GM19372 (cell line): ENCODE results near the gene KRT3.
"Not testable (repeated sequence)": the region's sequence is repeated elsewhere in the genome, so short reads cannot be mapped to it uniquely, and the experiment has no call there.

Experiments
- ATAC-seq: cut with Tn5 transposase; IDR thresholded peaks from one replicate; pipeline ENCODE4 v1.9.1; 2021; ENCODE audit warnings: mild to moderate bottlenecking, low read depth, moderate library complexity; ENCODE audit not compliant: unreplicated experiment

KRT3 gene

DNA sequence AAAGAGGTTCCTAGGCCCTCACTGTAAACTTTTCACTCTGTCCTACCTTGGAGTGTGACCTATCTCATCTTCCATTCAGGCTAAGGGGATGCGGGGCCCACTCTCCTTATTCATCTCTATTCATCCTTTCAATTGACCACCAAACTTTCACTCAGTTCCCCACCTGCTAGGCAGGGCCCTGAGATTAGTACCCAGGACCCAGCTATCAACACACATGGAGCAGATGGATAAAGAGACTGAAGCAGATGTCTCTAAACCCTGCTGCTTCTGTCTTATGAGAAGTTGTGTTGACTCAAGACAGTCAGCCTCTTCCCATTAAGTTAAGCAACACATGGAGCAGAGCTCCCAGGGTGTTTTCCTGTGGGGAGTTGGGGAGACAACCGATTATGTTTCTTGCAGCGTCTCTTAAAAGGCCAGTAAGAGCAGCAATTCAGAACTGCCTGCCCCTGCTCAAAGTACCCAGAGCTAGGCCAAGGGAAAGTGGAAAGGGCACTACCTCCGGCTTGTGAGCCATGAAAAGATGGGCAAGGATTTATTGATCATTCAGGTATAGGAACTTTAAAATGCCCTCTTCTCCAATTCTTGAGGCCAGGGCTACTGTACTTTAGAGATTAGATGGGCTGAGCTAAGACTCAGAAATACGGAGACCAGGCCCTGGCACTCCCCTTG lies 29.4 kb downstream of the KRT3 start:
- ATAC-seq, result no peak

DNA sequence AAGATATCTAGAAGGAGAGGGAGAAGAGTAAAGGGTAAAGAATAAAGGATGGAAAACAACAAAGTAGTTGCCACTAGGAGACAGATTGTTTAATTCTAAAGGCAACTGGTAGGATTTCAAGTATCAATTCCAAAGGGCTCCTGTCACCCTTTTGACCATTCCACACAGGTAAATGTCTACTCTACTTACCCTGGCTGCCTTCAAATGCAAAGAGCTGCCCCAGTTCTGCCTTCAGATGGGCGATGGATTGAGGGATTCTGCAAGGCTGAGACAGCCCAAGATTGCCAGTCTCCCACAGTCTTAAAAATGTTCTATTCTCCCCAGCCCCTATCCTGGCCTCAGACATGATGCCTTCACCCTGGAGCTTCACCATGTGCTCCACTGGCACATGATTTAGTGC lies 30.2 kb downstream of the KRT3 start:
- ATAC-seq, result no peak

DNA sequence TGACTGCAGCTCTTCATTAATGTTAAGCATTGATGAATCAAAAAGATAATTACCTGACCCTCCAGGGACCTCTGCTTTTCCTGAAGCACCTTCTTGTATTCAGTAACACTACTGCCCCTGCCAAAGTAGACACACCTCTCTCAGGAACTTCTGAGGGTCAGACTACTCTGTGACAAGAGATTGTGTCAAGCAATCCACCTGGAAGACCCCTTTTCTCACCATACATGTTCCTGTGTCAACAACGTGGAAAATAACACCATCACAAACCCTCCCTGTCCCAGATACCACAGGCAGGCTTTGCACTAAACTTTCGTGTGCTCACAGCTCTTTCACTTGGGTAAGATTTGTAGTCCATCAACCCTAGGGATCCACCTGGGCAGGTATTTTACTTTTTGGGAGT lies 31.9 kb downstream of the KRT3 start:
- ATAC-seq, result no peak

DNA sequence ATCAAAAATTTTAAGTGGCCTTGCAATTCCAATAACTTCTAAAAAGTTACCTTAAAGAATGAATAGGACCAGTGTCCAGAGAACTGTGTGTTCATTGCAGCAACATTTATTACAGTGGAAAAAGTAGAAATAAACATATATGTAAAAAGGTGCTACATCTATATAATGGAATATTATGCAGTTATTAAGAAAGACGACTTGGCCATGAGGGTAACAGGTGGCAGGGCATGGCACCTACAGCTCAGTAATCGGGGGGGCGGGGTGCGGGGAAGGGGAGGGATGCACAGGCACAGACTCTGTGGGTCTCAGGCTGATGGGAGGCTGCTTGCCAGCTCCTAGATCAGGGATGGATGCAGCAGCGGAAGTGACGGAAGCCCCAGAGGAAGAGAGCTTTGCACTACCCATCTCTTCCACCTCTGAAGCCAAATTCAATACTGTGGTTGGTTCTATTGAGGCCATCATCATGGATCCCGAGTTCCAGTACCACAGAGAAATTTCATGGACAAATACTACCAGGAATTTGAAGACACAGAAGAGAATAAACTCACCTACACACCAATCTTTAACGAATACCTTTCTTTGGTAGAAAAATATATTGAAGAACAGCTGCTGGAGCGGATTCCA lies 32.8 kb downstream of the KRT3 start:
- no peak for ATAC-seq

DNA sequence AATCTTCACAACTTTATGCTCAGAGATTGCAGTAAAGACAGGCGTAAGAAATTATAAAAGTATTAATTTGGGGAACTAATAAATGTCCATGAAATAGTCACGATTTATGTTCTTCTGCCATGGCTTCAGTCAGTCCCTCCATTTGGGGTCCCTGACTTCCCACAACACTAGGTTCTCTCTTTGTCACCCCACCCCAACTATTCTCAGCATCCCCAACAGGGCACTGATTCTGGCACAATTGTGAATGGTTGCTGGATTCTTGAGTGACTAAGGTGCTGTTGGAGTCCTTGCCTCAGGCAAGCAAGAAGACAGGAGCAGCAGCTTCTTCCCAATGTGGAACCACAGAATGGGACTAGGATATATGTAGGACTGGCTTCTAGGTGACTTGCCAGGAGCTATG lies 34.1 kb downstream of the KRT3 start:
- ATAC-seq, result no peak

DNA sequence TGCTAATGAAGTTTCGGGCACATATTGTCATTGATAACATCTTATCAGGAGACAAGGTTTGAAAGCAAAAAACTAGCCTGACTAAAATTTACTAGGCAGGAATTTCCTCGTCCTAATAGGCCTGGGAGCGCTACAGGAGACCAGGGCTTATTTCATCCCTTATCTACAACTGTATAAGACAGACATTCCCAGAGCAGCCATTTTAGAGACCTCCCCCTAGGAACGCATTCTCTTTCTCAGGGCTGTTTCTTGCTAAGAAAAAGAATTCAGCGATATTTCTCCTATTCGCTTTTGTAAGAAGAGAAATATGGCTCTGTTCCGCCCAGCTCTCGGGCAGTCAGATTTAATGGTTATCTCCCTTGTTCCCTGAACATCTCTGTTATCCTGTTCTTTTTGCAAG lies 34.7 kb downstream of the KRT3 start:
- not testable (repeated sequence) for ATAC-seq

DNA sequence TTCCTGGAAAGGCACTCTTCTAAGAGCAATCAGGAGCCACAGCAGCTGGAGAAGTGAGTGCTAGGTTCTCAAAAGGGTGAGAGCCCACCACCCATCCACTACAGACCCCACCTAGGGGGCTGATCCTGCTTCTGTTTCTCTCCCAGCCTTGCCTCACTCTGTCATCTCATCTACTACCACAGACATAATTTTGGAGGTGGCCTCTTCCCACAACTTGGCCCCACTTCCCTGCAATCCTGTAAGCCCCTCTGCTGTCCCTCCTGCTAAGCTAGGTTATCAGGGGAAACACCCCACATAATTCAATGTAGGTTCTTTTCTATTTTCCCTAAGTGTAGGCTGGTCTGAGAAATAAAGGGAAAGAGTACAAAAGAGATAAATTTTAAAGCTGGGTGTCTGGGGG lies 35.3 kb downstream of the KRT3 start:
- ATAC-seq, result no peak

DNA sequence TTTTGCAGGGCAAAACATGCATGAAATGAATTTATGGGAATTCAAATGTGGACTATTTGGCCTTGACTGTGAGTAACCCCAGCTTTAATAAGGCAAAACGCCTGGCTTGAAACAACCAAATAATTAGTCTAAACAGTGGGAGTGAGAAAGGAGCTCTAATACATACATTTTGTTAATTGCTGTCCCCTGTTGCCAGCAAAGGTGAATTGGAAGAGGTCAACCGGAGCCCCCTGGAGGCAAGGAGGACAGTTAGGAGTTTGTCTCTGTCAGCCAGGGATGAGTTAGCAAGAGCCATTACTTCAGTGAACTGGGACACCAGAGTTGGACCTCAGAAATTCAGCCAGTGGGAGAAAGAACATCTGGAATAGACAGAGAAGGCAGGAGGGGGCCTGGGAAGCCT lies 36.2 kb downstream of the KRT3 start:
- ATAC-seq, result no peak

DNA sequence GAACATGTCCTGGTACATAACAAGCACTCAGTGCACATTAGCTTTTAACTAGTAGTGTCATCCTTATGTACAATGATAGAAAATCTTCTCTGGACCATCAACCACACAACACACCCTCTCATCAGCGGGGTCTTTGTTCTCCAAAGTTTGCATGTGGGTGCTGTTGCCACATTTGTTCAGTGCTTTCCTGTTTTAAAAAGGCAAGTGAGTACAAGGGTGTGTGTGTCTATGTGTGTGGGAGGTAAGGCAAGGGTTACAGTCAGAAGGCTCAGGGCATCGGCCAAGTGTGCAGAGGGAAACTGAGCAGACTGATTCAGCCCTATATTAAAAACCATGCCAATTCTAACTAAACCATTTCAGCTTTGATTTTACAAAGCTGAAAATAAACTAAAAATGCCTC lies 36.7 kb downstream of the KRT3 start:
- no peak for ATAC-seq

DNA sequence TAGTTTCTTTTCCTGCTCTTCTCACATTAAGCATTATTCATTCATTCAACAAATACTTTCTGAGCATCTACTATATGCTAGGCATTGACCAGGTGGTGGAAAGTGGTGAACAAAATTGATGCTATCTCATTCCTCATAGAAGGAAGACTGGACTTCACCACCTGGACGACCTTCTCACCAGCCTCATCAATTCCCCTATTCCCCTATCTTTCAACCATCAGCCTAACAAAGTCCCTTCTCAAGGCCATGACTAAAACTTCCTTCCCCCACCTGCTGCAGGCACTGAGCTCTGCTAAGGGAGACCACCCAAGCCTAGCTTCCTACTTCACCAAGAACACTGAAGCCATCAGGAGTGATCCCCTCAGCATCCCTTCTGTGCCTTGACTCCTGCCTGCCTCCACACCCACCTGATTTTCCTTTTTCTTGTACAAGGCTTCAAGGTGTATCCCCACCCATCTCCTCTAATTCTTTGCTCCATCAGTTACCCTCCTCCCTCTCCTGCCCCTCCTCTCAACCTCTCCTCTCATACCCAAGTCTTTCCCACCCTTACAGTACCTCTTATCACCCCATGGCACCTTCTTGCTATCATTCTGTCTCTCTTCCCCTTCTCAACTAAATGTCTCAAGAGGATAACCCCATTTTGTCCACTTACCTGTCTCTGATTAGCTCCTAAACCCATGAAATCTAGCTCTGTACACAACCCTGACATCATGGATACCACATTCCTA lies 38.3 kb downstream of the KRT3 start:
- no peak for ATAC-seq

DNA sequence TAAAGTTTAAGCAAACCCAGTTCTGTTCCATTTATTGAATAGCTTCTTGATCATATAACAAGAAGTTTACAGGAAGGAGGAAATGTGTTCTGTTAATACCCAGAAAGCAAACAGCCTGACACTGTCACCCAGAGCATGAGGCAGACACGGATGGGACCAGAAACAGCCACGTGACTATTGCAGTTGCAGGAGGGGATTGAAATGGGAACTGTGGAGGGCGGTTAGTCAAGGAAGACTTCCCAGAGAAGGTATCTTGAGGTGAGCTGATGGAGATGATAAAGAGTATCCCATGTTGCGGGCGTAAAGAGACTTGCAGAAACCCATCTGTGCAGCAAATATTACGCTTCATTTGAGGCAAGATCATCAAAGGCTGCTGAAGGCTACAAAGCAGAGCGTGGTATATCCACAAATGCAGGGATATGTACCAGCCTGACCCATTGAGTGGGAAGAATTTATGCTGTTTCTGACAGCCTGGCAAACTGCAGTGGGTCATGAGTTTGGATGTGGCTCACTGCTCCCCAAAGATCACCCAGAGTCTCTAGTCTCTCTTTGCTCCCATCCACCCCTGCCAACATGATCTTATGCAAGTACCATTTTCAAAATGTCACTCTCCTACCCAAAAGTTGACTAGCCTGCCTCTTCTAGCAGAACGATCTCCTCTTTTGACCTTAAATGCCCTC lies 39.5 kb downstream of the KRT3 start:
- ATAC-seq, result no peak

DNA sequence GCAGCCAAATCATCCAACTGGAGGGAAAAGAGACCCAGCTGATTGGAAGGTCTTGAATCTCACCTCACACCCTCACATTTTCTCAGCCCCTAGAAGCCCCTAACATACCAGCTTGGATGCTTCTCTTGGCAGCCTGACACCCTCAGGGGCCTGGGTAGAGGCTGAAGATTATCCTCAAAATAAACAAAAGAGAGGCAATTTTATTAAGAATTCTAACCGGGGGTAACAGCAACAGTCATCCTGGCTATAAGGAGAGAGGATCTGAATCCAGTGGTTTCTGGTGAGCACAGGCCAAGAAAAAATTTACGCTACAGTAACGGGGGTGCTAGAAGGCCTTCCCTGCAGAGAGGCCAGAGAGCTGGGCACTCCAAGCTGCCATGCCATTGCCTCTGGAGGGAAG lies 40.4 kb downstream of the KRT3 start:
- ATAC-seq, result no peak

DNA sequence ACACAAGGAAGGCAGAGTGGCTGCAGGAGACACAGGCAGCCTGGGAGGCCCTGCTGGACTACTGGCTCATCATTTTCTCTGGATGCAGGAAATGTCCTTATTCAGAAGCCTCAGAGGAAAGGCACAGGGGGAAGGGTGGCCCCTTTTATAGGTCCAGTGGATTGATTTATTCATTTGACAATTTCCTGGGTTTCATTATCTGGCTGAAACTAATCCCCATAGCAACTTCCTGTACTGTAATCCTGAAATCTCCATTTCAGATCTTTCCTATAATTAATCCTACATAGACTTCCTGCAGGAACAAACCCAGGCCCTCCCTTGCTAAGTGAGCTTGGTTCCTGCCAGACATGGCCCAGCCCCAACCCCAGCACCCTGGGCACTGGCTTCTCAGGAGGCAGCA lies 41.8 kb downstream of the KRT3 start:
- no peak for ATAC-seq

DNA sequence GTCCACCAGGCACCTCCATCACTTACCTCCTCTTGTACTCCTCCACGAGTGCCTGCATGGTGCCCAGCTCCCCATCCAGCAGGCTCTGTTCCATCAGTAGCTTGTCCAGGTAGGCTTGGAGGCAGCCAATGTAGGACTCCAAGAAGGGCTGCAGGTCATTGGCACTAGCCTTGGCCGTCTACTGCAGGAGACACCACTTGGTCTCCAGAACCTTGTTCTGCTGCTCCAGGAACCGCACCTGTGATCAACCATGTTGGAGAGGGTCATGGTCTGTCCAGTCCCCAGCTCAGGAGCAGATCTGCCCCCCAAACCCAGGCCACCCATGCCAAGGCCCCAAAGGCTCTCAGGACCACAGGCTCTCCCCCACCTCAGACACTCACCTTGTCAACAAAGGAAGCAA lies 42.6 kb downstream of the KRT3 start:
- ATAC-seq, result no peak

DNA sequence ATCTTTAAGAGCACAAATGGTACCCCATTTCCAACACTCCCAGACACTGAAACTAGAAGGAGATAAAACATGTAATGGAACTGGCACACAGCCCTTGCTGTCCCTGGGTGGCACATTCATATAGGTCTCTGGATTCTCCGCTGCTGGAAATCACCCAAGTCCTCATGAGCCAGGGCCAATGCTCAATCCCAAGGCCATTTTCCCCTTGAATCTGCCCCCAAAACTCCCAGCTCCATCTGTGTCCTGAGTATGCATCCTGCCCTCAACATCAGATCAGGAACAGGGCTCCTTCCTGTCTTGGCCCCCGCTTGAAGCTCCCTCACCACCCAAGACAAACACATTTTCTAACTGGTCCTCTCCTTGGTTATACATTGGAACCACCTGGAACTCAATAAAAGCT lies 43.4 kb downstream of the KRT3 start:
- ATAC-seq, result no peak

DNA sequence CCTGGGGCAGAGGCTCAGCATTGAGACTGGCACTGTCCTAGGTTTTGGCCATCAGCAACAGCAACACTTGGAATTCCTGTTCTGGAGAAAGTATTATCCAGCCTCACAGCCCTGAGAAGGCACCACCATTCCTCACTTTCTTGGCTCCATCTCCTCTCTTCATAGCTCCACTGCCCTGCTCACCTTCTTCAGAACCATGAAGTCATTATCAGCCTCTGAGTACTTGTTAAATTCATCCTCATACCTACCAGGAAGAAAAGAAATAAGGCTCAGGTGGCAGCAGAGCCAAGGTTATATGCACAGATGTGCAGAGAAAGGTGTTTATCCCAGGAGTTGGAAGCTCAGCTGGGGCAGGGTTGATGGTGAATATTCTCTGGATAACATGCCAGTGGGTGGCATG lies 44.1 kb downstream of the KRT3 start:
- no peak for ATAC-seq

DNA sequence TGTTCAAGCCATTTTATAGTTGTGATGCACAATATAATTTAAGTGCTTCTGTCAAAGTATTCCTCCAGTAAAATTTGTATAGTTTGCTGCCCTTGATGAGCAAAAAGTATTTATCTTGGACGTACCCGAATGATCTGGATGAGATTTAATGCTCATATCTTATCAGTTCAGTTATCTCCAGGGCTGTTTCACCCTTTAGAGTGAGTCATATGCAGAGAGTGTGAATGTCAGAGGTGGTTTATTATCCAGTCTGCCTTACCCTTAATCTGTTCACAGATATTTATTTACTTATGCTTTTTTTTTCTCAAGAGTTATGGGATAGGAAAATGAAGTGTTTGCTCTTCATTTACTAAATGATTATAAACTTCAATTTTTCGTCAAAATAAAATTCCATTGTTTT lies 45.4 kb downstream of the KRT3 start:
- ATAC-seq, result not testable (repeated sequence)

DNA sequence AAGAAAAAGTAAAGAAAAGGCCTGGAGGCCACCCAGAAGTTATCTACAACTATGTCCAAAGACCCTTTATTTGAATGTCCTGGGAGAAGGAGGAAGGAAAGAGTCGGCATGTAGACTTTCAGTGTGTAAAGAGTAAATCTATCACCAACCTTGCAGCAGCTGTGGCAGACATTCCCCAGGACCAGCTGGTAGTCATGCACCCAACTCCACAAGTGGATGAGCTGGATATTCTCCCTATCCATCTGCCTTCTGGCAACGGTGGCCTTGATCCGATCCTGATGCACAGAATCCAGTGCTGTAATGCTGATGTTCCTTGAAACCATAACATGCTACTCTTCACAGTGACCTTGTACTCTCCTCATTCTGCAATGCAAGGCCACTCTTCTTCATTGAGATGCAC lies 46.1 kb downstream of the KRT3 start:
- ATAC-seq, result no peak

DNA sequence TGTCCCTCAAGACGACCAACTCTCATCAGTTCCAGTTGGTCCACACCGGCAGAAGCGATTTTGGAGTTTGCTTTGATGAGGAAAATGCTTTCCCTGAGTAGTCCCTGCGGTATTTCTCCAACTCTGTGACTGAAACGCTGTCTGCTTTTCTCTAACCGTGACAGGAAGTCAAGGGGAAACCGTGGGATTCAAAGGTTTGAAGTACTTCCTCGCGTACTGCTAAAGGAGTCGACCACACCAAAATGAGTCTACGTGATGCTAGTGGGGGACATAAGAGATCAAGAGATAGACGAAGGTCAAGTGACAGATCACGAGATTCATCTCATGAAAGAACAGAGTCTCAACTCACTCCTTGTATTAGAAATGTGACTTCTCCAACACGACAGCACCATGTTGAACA lies 47.3 kb downstream of the KRT3 start:
- no peak for ATAC-seq

DNA sequence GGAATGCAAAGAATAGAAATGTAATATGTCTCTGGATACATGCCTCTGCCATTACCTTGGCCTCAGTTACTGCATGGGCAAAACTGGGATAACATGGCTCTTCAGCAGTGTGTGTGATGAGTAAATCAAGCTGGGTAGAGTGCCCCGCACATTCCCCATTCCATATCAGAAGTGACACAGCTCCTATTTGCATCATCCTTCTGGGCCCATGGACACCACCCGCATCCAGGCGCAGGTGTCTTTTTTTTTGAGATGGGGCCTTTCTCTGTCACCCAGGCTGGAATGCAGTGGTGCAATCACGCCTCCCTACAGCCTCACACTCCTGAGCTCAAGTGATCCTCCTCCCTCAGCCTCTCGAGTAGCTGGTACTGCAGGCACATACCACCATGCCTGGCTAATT lies 50.4 kb downstream of the KRT3 start:
- no peak for ATAC-seq

DNA sequence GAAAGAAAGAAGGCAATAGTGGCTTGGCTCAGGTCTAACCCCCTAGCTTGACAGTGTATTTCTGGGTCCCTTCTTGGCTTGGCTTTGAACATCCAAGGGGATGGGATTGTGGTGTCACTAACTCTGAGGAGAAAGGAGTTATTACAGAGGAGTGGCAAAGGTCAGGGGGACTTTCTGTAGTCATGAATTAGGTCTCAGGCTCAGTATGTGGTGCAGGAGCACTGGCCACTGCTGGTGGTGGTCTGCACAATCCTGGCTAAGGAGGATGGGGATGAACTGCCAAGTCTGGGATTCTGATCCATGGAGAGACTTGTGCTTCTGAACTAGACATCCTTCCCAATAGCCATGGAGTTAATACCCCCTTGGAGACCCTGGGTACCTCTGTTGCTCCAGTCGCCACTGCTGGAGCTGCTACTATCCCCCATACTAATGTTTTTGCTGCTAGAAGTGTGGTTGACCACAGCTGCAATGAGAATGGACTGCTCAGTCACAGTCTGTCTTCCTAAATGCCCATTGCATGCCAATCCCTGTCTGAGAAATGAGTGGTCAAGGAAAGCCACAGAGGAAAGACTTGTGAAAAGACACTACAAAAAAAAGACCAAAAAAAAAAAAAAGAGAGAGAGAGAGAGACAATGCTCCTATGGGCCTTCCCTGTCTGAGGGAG lies 51.3 kb downstream of the KRT3 start:
- ATAC-seq, result no peak
